Mesenchymal stem cell (in vitro differentiated cells and primary cell): Measurements from ENCODE around the gene DDX31.

ENCODE experiments used
- DNase-seq: peaks from one replicate; pipeline ENCODE4 v3.0.0-alpha.2; 2013
- H2AFZ ChIP-seq: one replicate; pipeline ENCODE4 v1.6.1; 2013; ENCODE audit warnings: low read depth, mild to moderate bottlenecking, control low read depth, inconsistent platforms, low read length, moderate library complexity
- H2AK5ac ChIP-seq: 2 replicates; pipeline ENCODE4 v1.6.1; 2013; ENCODE audit warnings: low read length, moderate library complexity, mild to moderate bottlenecking, inconsistent platforms; ENCODE audit not compliant: severe bottlenecking
- H2BK120ac ChIP-seq: one replicate; pipeline ENCODE4 v1.6.1; 2013; ENCODE audit warnings: low read depth, mild to moderate bottlenecking, inconsistent platforms, low read length, moderate library complexity
- H2BK12ac ChIP-seq, 2 experiments: one replicate each; pipeline ENCODE4 v1.6.1; 2013; ENCODE audit warnings: inconsistent platforms in 2 of 2, low read length in 2 of 2, mild to moderate bottlenecking in 2 of 2, moderate library complexity in 2 of 2, control low read depth in 1 of 2
- H2BK15ac ChIP-seq: one replicate; pipeline ENCODE4 v1.6.1; 2013; ENCODE audit warnings: mild to moderate bottlenecking, low read depth, inconsistent platforms; ENCODE audit not compliant: poor library complexity, severe bottlenecking
- H2BK5ac ChIP-seq: 2 replicates; pipeline ENCODE4 v1.6.1; 2013; ENCODE audit warnings: low read depth, mild to moderate bottlenecking, low read length, control low read depth, inconsistent platforms; ENCODE audit not compliant: poor library complexity, severe bottlenecking
- H3K14ac ChIP-seq, 2 experiments: one replicate each; pipeline ENCODE4 v1.6.1; 2013; ENCODE audit warnings: inconsistent platforms in 2 of 2, low read length in 2 of 2, control low read depth in 1 of 2, mild to moderate bottlenecking in 1 of 2, moderate library complexity in 1 of 2
- H3K18ac ChIP-seq, 2 experiments: one replicate each; pipeline ENCODE4 v1.6.1; 2013; ENCODE audit warnings: inconsistent platforms in 2 of 2, low read length in 2 of 2, control low read depth in 1 of 2, low read depth in 1 of 2, mild to moderate bottlenecking in 1 of 2
- H3K23ac ChIP-seq, 2 experiments: one replicate each; pipeline ENCODE4 v1.6.1; 2013; ENCODE audit warnings: inconsistent platforms in 2 of 2, low read length in 2 of 2, mild to moderate bottlenecking in 2 of 2, moderate library complexity in 2 of 2, control low read depth in 1 of 2
- H3K27ac ChIP-seq: 2 replicates; pipeline ENCODE4 v1.5.1; 2013; ENCODE audit warnings: mild to moderate bottlenecking, moderate library complexity, low read length, control low read depth, inconsistent platforms; ENCODE audit not compliant: poor library complexity, severe bottlenecking
- H3K27me3 ChIP-seq, 2 experiments: 2 replicates each; pipeline versions ENCODE4 v1.6.1 to v1.7.0; 2013; ENCODE audit warnings: low read length in 2 of 2, mild to moderate bottlenecking in 2 of 2, moderate library complexity in 2 of 2, control low read depth in 1 of 2, inconsistent platforms in 1 of 2; ENCODE audit not compliant: control insufficient read depth in 1 of 2, insufficient read depth in 1 of 2
- H3K36me3 ChIP-seq, 2 experiments: 2 replicates each; pipeline versions ENCODE4 v1.6.1 to v1.7.0; 2013; ENCODE audit warnings: low read length in 2 of 2, control low read depth in 1 of 2, inconsistent platforms in 1 of 2, low read depth in 1 of 2, mild to moderate bottlenecking in 1 of 2; ENCODE audit not compliant: insufficient read depth in 2 of 2, control insufficient read depth in 1 of 2
- H3K4ac ChIP-seq, 2 experiments: one replicate each; pipeline ENCODE4 v1.6.1; 2013; ENCODE audit warnings: inconsistent platforms in 2 of 2, low read length in 2 of 2, mild to moderate bottlenecking in 2 of 2, moderate library complexity in 2 of 2, control low read depth in 1 of 2, low read depth in 1 of 2
- H3K4me1 ChIP-seq: 2 replicates; pipeline ENCODE4 v1.6.1; 2013; ENCODE audit warnings: low read depth, low read length, control low read depth; ENCODE audit not compliant: control insufficient read depth, insufficient read depth
- H3K4me2 ChIP-seq: 2 replicates; pipeline ENCODE4 v1.6.1; 2013; ENCODE audit warnings: low read length, mild to moderate bottlenecking, inconsistent platforms; ENCODE audit not compliant: poor library complexity, severe bottlenecking
- H3K4me3 ChIP-seq, 2 experiments: 2 replicates each; pipeline versions ENCODE4 v1.5.1 to v1.7.0; 2013; ENCODE audit warnings: low read length in 2 of 2, mild to moderate bottlenecking in 2 of 2, control low read depth in 1 of 2, low read depth in 1 of 2; ENCODE audit not compliant: insufficient read depth in 1 of 2
- H3K79me1 ChIP-seq: replicated peaks from 2 replicates; pipeline ENCODE4 v1.6.1; 2013; ENCODE audit warnings: mild to moderate bottlenecking, control low read depth, low read length, inconsistent platforms; ENCODE audit not compliant: poor library complexity, severe bottlenecking
- H3K9ac ChIP-seq: 2 replicates; pipeline ENCODE4 v1.7.0; 2013; ENCODE audit warnings: mild to moderate bottlenecking, low read length, moderate library complexity
- H3K9me3 ChIP-seq: 2 replicates; pipeline ENCODE4 v1.7.0; 2013; ENCODE audit warnings: mild to moderate bottlenecking, low read length; ENCODE audit not compliant: control insufficient read depth
- H4K8ac ChIP-seq: one replicate; pipeline ENCODE4 v1.6.1; 2013; ENCODE audit warnings: inconsistent platforms, mild to moderate bottlenecking, low read length, moderate library complexity
- H4K91ac ChIP-seq: one replicate; pipeline ENCODE4 v1.6.1; 2013; ENCODE audit warnings: mild to moderate bottlenecking, low read length, inconsistent platforms
- WGBS: methylation state at CpG from one replicate; pipeline ENCODE4 v1.1.7; 2013; ENCODE audit warnings: mixed read lengths; 5-methylcytosine and 5-hydroxymethylcytosine counted together

DDX31 gene

DNA sequence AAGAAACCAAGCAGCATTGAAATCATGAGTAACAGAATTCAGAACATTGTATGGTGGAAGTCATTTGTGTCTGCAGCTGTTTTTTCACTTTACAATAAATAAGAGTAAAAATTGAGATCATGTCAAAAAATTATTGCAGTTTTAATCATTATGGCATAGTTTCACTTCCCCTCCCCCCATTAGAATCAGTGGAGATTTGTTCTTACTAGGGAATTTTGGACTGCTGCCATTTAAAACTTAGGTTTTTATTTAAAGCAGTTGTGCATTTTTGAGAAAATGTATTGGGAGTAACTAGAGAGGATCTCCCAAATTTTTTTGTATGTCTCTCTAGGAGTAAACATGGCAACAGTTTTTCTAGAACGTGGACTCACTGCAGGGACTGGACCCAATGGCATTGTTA lies 20.9 kb upstream of the DDX31 start:
- H4K91ac ChIP-seq: no peak overlapping the region
- H2AK5ac ChIP-seq: no peak overlapping the region
- H3K14ac ChIP-seq: no peak overlapping the region
- no peak overlapping the region for H3K4me2 ChIP-seq
- no peak overlapping the region for H2AFZ ChIP-seq
- DNase-seq: no peak
- H3K4ac ChIP-seq: no peak overlapping the region
- no peak overlapping the region for H2BK15ac ChIP-seq
- H3K4me3 ChIP-seq: no peak overlapping the region
- no peak overlapping the region for H2BK120ac ChIP-seq
- no peak overlapping the region for H3K23ac ChIP-seq
- no peak overlapping the region for H4K8ac ChIP-seq
- H3K4me1 ChIP-seq: no peaks in the 10 kb centered on the region
- H3K9ac ChIP-seq: no peak overlapping the region
- peaks cover under 1% of the 10 kb centered on the region for H3K9me3 ChIP-seq
- no peak overlapping the region for H2BK12ac ChIP-seq
- H3K18ac ChIP-seq: no peak overlapping the region
- no peak overlapping the region for H2BK5ac ChIP-seq
- no peak overlapping the region for H3K27ac ChIP-seq
- peaks cover 25 to 78% of the 10 kb centered on the region in 2 experiments for H3K36me3 ChIP-seq
- peaks cover 29% of the 10 kb centered on the region for H3K79me1 ChIP-seq
- H3K27me3 ChIP-seq: no peaks in the 10 kb centered on the region
- 91% methylated on average over 1 of the region's 1 CpG for WGBS

DNA sequence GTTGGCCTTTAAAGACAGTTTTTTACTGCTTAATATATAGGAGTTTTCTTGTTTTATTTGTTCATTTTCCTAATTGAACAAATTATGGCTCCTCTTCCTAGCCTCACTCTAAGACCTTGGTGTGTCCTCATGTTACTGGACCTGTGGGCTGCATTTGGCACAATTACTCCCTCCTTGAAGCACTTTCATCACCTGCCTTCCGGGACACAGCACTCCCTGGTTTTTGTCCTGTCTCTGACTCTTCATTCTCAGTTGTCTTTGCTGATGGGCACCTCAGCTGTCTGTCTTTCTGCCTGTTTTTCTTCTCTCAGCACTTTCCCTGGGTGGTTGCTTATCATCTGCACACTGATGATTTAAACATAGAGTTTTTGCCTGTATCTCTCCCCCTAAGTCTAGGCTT lies 14.1 kb upstream of the DDX31 start:
- Histone ChIP-seq H2AFZ (no peak overlapping the region), H4K91ac (no peak overlapping the region), H2BK12ac (no peak overlapping the region), H4K8ac (no peak overlapping the region), H2BK5ac (no peak overlapping the region), H3K14ac (no peak overlapping the region), H2BK120ac (no peak overlapping the region), H3K9ac (no peak overlapping the region), H3K23ac (no peak overlapping the region), H3K9me3 (no peaks in the 10 kb centered on the region), H3K79me1 (peaks cover 33% of the 10 kb centered on the region), H3K4me1 (peaks cover 2% of the 10 kb centered on the region), H3K27ac (no peak overlapping the region), H3K18ac (no peak overlapping the region), H3K4me3 (no peak overlapping the region), H2AK5ac (no peak overlapping the region), H3K27me3 (no peaks in the 10 kb centered on the region), H3K4ac (no peak overlapping the region), H3K36me3 (peaks cover 32 to 84% of the 10 kb centered on the region in 2 experiments), H2BK15ac (no peak overlapping the region), H3K4me2 (no peak overlapping the region)
- WGBS: 100% methylated on average over 1 of the region's 1 CpG
- DNase-seq: no peak

DNA sequence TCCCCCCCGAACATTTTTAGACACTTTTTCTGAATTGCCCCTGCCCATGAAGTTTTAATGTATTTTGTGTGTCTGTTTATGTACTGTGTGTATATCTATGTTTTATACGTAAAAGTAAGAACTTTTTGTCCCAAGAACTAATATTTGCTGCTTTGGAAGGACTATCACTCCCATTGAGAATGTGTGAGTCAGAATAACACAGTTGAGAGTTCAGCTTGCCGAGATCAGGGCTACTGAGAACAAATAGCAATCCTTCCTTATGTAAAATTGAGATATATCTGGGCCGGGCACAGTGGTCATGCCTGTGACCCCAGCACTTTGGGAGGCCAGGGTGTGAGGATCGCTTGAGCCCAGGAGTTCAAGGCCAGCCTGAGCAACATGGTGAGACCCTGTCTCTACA lies 11.8 kb upstream of the DDX31 start:
- Histone ChIP-seq H3K9ac (no peak overlapping the region), H3K18ac (no peak overlapping the region), H2BK15ac (no peak overlapping the region), H3K4me2 (no peak overlapping the region), H4K91ac (no peak overlapping the region), H3K27ac (no peak overlapping the region), H3K4me1 (peaks cover 2% of the 10 kb centered on the region), H3K4ac (no peak overlapping the region), H3K36me3 (peaks cover 29 to 73% of the 10 kb centered on the region in 2 experiments), H3K9me3 (no peaks in the 10 kb centered on the region), H2AK5ac (no peak overlapping the region), H3K27me3 (no peaks in the 10 kb centered on the region), H4K8ac (no peak overlapping the region), H2BK5ac (no peak overlapping the region), H2AFZ (no peak overlapping the region), H2BK12ac (no peak overlapping the region), H3K14ac (no peak overlapping the region), H2BK120ac (no peak overlapping the region), H3K23ac (no peak overlapping the region), H3K4me3 (no peak overlapping the region), H3K79me1 (peaks cover 41% of the 10 kb centered on the region)
- DNase-seq: no peak
- WGBS: 97% methylated on average over 3 of the region's 5 CpGs

DNA sequence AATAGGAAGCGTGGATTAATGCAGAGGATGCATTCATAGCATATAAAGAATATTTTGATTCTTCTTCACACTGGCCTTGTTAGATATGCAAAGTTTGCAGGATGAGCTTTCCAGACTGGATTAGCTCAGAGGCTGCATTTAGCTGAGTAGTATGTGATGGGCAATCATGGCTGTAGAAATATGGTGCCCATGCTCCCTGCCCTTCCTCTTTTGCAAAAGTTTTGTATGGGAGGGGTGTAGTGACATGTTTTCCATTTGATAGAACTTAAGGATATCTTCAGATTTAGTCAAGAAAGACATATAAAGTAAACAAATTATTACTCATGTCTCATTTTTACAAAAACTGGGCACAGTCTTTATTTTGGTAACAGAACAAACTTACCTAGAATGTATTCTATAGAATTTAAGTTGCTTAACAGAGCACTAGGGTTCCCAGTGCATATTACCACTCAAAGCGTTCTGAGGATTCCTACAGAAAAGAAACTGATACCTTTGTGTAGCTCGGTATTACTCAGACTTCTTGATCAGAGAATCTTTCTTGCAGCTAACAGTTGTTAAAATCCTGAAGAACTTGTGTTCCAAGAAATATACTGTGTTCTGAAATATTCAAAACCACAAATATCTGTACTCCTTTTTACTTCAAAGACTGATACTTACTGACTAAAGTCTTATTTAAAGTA lies 10.3 kb upstream of the DDX31 start:
- Histone ChIP-seq H3K14ac (no peak overlapping the region), H4K8ac (no peak overlapping the region), H3K36me3 (peaks cover 28 to 58% of the 10 kb centered on the region in 2 experiments), H3K27ac (no peak overlapping the region), H2AFZ (no peak overlapping the region), H3K4ac (no peak overlapping the region), H3K18ac (no peak overlapping the region), H4K91ac (no peak overlapping the region), H2BK15ac (no peak overlapping the region), H3K79me1 (peaks cover 33% of the 10 kb centered on the region), H3K9me3 (no peaks in the 10 kb centered on the region), H2AK5ac (no peak overlapping the region), H3K9ac (no peak overlapping the region), H2BK5ac (no peak overlapping the region), H3K4me3 (no peak overlapping the region), H3K4me1 (peaks cover 2% of the 10 kb centered on the region), H3K4me2 (no peak overlapping the region), H2BK12ac (no peak overlapping the region), H3K23ac (no peak overlapping the region), H2BK120ac (no peak overlapping the region), H3K27me3 (no peaks in the 10 kb centered on the region)
- no peak for DNase-seq
- 100% methylated on average over 3 of the region's 3 CpGs for WGBS
